Activated CD4-positive, CD25-positive, alpha-beta regulatory T cell treated with anti-CD3 and anti-CD28 coated beads, Interleukin-2, amount 50 U/mL, for 72 hours (primary cell): ENCODE results near the gene AP2M1.
"Not testable (repeated sequence)": the region's sequence is repeated elsewhere in the genome, so short reads cannot be mapped to it uniquely, and the experiment has no call there.

Experiments used
- DNase-seq: peaks from one replicate; pipeline ENCODE4 v3.0.0; 2021

AP2M1 gene

DNA sequence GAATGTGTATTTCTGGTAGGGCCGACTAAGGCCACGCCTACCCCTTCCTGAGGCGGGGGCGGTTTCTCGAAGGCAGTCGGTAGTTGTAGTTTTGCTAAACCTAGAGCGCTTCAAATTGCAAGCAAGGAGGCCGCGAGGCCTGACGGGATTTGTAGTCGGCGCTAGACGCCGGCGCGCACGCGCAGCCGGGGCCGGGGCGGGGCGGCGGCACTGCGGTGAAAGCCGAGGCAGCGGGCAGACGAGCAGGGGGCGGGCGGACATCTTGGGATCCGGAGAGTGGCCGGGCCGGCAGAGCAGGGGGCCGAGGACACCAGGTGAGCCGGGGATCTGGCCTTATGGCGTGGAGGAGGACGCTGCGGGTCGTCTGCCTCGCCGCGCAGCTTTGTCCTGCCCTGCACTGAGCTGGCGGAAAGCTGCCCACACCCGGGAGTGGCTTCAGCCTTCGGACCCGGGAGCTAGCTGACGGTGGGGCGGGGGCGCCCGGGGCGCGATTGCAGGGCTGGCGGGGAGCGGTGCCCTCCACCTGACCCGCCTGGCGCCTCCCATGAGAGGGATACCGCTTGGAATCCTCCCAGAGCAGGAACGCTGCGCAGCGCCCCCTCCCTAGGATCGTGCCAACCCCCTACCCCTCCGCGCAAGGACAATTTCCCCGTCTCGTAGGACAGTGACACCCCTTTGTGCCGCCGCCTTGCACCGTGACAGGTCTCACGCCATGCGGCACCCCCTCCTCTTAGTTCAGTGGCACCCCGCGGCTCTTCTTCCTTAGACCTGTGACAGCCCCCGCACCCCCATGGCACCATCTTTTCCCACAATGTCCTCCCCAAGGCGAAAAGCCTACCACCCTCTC is at the start of gene AP2M1:
AP2M1 (plus strand) TSS at position 210 of the 847 bp plus-strand sequence. CDS start 2,139 bp downstream, outside the sequence.
- DNase-seq: peak; percentile 98

DNA sequence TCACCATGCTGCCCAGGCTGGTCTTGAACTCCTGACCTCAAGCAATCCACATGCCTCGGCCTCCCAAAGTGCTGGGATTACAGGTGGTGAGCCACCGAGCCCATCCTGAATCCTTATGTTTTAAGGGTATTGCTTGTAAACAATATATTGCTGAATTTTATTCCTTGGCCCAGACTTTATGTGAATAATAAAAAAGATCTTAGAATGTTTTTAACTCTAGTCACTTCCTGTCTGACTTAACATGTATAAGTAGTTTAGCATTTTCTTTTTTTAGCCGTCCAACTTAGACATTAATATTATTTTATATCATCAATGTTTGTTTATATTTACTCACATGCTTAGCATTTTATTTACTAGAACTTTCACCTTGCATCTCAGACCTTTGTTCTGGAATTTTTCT is 48.6 kb upstream of the AP2M1 start:
- no peak for DNase-seq

DNA sequence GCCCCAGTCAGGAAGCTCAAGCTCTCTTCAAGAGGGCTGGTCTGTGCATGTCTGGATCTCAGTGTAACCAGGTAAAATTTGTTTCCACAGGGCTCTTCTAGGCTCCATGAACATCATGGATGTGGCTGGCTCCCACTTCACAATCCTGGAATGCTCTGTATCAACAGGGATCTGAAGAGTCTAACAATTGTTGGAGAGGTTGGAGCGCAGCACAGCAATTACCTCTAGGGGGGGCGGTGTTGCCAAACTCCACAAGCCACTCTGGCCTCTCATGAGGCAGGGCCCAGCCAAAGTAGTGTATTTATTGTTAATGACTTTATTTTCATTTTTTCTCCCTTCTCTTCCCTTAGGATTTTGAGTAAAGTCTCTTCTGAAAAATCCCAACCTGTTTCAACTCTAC is 45.6 kb upstream of the AP2M1 start:
- DNase-seq: no peak

DNA sequence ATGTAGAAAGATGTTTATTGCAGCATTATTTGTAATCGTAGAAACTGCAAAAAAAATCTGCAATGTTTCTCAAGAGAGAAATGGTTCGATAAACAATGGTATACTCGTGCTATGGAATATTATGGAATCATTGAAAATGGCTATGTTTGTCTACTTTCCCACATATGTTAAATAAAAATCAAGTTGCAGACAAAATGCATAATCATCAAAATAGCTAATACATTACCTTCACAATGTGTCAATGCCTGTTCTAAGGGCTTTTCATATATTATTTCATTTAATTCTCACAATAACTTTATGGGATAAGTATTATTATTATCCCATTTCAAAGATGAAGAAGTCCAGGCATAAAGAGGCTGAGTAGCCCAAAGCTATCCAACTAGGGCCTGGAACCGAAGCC is 41.7 kb upstream of the AP2M1 start:
- DNase-seq: no peak

DNA sequence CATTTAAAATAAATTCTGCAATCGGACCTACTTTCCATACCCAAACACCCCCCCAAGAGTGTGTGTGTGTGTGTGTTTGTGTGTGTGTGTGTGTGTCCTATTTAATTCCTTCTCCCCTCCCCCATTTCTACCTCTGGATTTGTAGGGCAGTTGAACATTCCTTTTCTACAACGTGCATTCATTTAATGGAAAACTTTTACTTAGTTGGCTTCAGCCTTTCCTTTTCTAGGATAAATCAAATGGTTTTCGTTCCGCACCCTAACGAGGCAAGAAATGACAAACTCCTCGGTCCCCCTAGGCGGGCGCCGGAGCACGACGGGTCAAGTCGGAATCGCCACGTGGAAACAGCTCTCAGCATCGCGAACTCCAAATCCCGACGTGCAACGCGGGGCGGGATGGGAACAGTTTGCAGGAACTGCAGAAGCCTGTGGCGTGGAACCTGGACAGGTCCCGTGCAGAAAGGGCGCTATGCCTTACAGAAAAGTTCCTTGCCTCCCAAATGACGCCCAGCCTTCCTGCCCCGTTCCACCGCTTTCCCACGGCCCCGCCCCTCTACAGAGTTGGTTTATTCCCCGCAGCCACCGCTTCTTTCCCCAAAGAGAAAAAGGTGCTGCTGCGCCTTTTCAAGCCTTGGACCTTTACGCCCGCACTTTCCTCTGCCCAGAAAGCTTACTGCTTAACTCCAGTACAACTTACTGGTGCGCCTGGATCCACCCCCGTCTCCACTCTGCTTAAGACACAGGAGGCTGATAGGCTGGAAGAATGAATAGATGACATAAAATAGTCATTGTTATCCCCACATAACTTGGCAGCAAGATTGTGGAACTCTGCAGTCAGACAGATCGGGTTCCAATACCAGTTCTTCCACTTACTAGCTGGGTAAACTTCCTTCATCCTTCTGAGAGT is 40.6 kb upstream of the AP2M1 start:
- DNase-seq: peak; percentile 48

DNA sequence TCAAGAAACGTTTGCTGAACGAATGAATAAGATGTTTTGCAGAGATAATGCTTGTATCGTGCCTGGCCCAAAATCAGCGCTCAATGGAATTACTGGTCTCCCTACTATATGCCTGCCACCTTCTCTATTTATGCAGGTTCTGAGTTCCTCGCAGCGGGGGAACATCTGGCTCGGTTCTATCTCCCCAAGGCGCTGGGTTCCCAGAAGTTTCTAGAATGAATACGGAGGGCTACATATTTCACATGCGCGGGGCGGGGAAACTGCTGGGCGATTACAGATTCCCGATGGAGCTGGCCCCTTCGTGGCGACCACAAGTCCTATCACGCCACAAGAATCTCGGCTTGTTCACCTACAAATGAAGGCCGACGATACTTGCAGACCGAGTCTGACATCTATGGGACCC is 39.9 kb upstream of the AP2M1 start:
- DNase-seq: no peak

DNA sequence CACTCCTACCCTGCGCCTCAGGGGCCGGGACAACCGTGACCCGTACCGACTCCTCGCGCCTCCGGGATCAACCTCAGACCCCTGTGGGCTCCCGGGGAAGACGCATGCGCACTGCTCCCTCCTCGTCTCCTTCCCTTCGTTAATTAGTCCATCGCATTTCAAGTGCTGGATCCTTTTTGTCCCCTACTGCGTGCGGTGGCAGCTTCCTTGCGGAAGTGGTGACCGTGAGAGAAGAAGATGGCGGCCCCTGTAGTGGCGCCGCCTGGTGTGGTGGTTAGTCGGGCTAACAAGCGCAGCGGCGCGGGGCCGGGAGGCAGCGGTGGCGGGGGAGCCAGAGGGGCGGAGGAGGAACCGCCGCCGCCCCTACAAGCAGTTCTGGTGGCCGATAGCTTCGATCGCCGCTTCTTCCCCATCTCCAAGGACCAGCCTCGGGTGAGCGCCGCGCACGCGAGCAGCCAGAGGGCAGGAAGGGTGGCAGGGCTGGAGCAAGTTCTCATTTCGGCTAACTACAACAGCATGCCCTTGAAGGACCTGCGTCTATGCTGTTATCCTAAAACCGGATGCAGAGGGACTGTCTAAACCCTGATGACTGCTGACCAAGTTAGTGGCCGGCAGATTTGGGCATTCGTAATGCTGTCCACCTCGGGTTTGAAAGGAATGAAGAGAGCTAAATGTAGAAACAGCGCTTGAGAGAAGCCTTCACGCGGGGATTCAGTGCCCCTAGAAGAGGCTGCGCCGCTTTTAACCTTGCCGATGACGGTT is 39.3 kb upstream of the AP2M1 start, which contains the start of gene EIF2B5:
EIF2B5 (plus strand) TSS at position 210 of the 762 bp plus-strand sequence; CDS start at position 238, 28 bp downstream.
- peak; percentile 81 for DNase-seq

DNA sequence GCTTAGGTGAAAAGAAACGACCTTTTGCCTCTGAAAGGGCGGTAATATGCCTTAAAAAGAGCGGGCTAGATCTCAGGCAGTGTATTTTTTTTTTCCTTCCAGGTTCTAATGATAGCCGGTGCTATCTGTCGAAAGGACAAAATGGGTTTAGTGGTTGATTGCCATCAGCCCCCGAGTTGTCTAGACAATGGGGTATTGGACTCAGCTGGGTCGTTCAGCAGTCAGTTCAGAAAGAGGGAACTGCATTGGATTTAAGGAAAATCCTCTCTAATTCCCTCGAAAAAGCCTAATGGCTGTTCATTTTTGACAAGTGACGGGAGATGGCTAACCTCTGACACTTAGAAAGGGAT is 38.8 kb upstream of the AP2M1 start:
- no peak for DNase-seq

DNA sequence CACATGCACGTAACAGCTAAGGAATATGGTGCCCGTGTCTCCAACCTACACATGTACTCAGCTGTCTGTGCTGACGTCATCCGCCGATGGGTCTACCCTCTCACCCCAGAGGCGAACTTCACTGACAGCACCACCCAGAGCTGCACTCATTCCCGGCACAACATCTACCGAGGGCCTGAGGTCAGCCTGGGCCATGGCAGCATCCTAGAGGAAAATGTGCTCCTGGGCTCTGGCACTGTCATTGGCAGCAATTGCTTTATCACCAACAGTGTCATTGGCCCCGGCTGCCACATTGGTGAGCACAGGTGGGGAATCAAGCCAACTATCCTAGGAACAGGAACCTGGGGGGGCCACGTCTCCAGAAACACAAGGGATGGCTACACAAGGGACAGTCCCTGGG is 34.2 kb upstream of the AP2M1 start:
- no peak for DNase-seq

DNA sequence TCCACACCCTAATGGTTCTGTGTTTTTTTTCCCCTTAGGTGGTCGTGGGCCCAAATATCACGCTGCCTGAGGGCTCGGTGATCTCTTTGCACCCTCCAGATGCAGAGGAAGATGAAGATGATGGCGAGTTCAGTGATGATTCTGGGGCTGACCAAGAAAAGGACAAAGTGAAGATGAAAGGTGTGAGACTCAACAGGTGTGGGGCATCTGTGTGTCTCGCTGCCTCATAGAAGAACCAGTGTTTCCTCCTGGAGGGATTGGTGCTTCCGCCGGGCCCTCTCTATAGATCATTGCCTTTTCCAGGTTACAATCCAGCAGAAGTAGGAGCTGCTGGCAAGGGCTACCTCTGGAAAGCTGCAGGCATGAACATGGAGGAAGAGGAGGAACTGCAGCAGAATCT is 32.5 kb upstream of the AP2M1 start:
- DNase-seq: no peak

DNA sequence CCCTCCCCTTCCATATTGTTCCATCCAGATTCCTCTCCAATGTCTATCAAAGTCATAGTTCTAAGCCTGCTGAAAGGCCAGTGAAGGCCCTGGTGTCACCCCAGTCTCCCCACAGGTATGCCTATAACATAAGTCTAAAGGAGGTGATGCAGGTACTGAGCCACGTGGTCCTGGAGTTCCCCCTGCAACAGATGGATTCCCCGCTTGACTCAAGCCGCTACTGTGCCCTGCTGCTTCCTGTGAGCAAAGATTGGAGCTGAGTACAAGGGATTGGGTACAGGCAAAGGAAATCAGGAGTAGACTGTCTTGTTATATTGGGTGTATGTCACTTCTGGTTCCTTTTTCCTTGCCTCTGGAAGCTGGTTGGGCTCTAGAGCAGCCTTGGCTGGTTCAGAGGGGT is 31.3 kb upstream of the AP2M1 start:
- DNase-seq: no peak

DNA sequence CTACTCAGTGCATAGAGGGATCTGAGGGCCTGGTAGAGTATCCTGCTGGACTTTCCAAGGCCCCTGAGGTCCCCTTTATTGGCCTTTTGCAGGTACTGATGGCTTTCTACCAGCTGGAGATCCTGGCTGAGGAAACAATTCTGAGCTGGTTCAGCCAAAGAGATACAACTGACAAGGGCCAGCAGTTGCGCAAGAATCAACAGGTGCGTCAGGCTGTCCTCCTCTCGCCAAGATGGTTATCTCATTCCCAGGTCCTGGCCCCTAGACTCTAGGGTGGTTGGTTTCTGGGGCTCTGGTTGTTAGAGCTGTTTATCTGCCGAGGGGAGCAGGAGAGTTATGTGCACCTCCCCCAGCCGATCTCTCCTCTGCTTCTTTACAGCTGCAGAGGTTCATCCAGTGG is 30.1 kb upstream of the AP2M1 start:
- DNase-seq: no peak

DNA sequence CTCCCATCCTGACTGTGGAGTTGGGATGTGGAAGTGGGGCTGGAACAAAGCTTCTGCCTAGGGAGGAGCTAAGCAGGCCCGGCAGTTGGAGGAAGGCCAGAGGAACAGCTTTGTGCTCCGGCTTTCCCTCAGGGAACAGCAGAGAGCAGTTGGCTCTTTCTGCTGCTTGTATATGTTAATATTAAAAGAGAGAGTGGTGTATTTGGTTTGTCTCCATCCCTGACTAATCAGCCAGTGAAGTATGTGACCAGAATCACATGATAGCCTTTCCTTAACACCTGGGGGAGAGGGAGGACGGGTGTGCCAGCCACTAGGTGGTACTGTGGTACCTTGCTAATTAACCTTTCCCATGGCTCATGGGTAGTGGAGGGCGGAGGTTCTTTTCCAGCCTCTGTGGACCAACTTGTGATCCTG is 29.5 kb upstream of the AP2M1 start:
- no peak for DNase-seq

DNA sequence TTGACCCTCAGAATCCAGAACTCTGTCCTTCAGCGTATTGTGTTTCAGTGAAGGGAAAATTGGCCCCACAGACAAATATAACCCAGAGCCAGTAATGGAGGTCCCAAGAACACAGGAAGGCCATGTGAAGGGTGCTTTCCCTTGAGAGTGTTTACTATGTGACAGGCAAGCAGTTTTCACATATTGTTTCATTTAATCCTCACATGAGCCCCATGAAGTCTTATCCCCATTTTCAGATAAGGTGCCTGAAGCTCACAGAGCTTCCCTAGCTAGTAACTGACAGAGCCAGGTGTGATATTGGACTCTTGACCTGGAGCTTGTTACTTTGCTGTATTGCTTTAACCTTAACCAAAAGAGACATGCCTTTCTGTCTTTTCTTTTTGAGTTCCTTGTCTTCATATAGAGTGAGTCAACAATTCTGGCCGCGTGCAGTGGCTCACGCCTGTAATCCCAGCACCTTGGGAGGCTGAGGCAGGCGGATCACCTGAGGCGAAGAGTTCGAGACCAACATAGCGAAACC is 28.8 kb upstream of the AP2M1 start:
- no peak for DNase-seq

DNA sequence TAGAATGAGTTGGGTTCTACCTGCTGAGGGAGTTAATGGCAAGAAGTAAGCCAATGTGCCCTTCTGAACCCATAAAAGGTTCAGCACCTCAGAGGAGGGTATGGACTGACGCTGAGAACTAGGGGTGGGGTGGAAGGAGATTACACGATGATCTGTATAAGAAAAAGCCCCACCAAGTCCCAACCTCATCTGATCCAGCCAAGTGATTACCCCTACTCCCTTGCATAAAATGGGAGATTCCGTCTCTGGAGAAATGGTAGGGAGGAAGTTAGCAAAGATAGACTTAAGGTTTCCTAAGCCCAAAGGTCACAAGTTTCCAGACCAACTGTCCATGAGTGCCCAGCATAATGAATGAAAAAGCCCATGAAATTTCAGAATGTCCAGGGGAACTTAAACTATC is 26.6 kb upstream of the AP2M1 start:
- no peak for DNase-seq

DNA sequence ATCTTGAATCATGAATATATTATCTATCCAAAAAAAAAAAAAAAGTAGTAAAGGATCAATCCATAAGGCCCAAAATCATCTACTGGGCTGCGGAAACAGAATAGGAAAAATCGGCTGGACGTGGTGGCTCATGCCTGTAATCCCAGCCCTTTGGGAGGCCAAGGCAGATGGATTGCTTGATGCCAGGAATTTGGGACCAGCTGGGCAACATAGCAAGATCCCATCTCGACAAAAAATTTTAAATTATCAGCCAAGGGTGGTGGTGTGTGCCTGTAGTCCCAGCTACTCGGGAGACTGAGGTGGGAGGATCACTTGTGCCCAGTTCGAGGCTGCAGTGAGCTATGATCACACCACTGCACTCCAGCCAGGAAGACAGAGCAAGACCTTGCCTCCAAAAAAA is 25.5 kb upstream of the AP2M1 start:
- no peak for DNase-seq

DNA sequence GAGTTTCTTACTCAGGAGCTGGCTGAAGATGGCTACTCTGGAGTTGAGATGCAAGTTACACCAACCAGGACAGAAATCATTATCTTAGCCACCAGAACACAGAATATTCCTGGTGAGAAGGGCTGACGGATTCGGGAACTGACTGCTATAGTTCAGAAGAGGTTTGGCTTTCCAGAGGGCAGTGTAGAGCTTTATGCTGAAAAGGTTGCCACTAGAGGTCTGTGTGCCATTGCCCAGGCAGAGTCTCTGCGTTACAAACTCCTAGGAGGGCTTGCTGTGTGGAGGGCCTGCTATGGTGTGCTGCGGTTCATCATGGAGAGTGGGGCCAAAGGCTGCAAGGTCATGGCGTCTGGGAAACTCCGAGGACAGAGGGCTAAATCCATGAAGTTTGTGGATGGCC is 24.9 kb upstream of the AP2M1 start:
- DNase-seq: not testable (repeated sequence)

DNA sequence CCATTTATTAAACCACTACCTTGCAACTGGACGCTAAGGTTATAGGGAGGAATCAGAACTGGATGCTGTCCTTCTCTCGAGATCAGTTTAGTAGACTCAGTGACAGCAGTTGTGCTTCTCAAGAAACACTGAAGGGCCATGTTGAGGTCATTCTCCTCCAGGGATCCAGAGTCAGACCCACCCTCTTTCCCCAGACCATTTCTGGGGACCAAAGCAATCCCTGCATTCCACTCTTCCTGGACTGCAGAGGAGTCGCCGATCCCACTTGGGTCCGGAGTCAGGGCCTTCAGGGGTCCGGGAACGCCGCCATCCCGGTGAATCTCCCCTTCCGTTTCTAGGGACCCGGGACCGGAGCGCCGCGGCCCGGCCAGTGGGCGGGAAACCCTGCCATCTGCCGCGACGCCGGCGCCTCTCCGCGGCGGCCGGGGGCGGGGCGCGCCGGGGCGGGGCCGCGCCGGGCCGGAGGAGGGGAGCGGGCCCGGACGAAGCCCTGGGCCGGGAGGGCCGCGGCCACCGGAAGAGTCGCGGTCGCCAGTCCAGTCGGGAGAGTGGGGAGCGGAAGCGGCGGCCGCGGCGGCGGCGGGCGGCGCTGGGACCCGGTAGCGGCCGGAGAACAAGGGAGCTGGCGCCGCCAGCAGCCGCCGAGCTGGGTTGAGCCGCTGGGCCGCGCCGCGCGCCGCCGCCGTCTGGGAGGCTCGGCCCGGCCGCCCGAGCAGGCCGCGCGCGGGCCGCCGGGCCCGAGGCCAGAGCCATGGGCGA is 19.6 kb upstream of the AP2M1 start, which contains the start of gene DVL3:
DVL3 (plus strand) TSS at position 493 of the 759 bp plus-strand sequence; CDS start at position 752, 259 bp downstream.
- peak; percentile 67 for DNase-seq

DNA sequence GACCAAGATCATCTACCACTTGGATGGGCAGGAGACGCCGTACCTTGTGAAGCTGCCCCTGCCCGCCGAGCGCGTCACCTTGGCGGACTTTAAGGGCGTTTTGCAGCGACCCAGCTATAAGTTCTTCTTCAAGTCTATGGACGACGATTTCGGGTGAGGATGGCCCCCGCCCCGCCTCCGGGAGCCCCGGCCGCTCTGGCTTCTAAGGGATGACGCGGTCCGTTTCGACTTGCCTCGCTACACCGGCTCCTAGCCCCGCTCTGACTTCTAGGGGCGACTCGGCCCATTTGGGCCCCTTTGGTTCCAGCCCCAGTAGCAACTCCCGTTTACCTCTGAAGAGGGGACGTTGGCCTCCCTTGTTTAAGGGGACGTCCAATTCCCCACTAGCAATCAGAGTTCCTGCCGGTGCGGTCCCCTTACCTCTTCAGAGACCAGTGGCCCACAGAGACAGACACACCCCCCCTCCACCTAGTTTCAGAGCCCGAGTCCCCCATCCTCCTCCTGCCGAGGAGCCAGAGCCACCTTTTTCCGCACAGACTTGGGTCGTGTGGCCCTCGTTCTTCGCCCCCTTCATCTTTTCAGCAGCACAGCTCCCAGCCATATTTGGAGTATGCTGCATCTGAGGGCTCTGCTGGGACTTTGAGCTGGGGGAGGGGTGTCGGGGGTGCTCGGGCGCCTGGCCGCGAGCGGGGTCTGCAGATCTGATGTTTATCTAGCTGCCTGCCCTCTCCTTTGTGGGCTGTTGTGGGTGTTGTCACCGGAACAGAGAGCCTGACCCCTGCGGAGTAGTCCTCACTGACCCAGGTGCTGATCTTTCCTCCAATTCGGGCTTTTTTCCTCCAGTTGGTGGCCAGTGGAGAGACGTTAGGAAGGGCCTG is 18.8 kb upstream of the AP2M1 start:
- peak; percentile 65 for DNase-seq

DNA sequence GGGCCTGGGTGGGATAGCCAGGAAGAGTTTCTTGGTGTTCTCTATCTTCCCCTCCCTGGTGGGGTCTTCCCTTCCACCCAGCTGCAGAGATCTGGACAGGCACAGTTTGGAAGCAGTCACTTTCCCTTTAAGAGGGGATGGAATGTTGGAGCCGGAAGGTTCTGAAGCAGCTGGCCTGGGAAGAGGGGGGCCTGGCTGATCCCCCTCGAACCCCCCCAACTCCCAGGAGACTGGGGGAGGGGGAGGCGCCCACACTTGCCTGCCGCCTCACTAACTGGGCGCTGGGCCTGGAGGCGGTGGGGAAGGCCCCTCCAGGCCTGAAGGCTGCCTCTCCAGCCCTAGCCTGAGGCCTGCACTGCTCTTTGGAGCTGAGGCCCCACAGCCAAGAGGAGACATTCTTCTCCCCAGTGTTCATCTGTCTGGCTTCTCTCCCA is 18.1 kb upstream of the AP2M1 start:
- no peak for DNase-seq

DNA sequence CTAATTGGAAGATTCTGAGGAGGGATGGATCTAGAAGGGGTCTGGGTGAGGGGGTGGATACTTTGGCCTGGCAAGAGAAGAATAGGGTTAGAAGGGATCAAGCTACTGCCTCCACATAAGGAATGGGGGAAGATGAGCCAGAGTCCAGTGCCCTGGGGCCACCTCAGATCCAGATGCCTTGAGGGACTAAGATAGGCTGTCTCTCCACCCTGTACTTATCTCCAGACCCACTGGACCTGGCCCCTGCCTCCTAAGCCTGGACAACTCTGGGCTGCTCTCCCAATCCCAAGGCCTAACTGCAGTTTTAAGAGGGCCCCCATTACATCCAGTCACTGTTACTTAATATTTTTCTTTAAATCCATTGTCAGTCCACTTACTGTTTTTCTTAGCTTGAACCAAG is 17.4 kb upstream of the AP2M1 start:
- no peak for DNase-seq
